Hindlimb muscle (tissue), 1 donor: Measurements from ENCODE around the gene WDR5. TPM values are rescaled to one million over a fixed set of nuclear protein-coding genes. Genes with fewer than 3 reads are reported as not detected.

Experiments
- DNase-seq: peaks from one replicate; pipeline ENCODE4 v3.0.0-alpha.2; 2013
- polyA plus RNA-seq: library from polyadenylated mRNA; unstranded; fragments of 120-200 nt; gene quantifications from one replicate; pipeline ENCODE4 v1.2.1, GENCODE V29; 2013; ENCODE audit not compliant: insufficient read length

The WDR5 gene
- polyA plus RNA-seq, 1 donor = 46.2 TPM

DNA sequence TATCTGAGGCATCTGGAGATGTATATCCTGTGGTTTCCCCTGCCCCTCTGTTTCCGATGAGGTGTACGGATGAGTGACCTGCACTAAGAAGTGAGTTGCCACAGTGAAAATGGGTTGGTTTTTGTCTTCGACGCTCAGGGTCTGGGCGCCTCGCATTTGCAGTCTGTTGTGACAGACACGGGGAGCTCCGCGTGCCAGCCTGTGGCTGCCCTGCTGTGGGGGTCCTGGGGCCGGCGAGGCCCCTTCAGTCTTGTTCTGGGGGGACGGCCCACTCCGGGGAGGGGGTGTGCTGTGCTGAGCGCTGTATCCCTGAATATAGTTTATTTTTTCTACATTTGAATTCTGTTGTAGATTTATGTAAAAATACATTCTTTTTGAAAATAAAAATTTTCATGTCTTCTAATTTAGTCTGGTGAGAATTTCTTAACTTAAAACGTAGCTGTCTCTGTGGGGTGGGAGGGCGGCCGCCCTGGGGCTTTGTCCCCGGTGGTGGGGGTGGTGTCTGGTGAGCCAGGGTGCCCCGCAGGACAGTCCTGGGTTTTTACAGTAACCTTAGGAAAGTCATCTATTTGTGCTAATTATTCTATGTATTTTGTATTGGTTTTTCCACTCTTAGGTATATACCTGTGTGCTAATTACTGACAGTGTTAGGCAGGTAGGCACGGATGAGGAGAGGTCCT is 23.8 kb downstream of the WDR5 start:
- DNase-seq = no peak

DNA sequence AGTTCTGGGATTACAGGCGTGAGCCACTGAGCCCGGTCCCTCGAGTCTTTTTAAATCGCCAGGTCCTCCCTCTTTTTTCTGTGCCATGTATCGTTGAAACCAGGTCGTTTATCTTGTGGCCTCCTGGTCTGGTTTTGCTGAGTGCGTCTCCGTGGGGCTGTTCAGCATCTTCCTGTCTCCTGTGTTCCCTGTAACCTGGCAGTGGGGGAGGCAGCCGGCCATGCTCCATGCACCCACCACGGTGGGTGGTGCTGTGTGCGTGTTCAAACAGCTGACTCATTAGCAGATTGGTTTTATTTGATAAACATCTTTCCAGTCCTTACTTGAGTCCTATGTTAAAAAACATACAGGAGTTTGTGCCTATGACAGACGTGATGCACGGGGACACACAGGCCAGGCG is 25.8 kb downstream of the WDR5 start:
- DNase-seq = no peak

DNA sequence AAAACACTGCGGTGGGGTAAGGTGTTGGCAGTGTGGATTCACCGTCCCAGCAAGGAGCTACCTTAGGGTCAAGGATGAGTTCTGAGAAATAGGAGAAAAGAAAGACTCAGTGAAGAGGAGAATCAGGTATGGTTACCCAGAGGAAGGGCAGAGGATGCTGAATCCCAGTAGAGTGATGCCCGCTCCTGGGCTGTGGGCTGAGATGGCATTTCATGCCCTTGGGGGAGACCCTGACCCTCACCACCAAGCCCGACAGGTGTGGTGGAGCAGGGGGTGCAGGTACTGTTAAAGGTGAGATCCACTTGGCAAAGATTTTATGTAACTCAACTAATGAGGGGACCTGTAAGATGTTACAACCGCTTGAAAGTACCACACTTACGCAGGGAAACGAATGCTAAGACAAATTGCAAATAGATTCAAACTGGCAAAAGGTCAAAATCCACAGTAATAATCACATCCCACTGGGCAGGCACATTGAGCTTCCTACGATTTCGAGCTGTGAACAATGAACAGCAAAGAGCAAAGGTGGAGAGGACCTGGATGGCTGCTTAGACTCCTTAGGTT is 26.4 kb downstream of the WDR5 start:
- DNase-seq = no peak

DNA sequence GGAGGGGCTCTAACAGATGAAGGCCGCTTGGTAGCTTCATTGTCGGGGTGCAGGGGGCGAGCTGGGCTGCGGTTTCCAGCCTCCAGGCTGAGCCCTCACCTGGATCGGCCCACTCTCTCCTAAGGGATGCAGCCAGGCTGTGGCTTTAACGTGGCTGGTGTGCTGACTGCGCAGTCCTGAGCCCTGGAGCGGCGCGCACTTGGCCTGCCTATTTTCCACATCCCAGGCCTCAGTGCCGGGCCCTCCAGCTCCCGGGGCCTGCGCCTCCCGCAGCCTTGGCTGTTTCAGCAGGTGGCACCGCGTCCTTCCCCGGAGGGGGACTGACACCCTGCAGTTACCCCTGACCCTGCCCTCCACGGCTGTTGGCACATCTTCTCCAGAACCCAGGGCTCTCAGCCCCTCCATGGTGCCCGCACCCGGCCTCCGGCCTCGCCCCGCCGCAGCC is 27.1 kb downstream of the WDR5 start:
- no peak for DNase-seq

DNA sequence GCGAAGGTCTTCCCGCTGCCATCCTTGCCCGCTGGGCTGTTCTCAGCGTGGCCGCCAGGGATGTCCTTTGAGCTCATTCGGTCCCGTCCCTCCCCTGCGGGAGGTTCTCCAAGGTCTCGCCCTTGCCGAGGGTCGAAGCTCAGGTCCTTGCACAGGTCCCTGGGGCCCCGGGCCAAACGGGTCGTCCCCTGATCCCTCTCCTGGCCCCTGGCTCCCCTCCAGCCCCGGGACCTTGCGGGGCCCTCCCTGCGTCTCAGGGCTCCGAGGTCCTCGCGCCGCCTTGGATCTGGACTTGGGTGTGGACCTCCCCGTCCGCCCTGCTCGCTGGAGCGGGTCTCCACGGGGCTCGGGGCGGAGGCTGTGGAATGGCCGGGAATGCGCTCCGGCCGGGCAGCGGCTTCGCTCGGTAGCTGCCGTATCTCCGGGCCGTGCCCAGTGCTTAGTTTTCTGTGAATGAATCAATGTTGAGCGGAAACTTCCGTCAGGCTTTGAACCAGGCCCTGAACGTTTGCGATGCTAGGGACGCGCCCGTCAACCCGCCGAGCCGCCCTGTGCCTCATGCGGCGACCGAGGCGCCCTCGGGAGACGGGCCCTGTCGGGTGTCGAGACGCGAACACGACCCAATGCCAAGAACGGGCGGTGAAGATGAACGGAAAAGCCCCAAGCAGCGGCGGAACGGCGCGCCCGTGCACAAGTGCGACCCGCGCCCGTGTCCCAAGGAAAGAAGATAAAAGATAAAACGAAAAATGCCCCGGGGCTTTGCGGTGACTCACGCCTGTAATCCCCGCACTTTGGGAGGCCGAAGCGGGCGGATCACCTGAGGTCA is 27.7 kb downstream of the WDR5 start:
- no peak for DNase-seq

DNA sequence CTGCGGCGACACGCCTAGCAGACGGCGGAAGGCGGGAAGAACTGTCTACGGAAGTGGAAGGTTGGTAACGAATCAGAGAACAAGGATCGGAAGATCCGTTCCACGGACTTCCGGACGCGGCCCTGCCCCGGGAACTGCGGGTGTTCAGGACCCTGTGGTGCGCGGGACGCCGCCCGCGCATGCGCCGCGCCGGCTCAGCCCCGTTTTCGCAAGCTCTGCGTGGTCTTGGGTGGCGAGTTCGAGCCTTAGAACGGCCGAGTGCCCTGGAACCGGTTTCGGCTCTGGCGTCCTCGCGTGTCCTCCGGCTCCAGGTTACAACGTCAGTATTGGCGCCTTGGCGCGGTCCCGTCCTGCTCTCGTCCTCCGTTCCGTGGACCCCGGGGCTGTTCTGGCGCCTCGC is 29.0 kb downstream of the WDR5 start:
- no peak for DNase-seq

DNA sequence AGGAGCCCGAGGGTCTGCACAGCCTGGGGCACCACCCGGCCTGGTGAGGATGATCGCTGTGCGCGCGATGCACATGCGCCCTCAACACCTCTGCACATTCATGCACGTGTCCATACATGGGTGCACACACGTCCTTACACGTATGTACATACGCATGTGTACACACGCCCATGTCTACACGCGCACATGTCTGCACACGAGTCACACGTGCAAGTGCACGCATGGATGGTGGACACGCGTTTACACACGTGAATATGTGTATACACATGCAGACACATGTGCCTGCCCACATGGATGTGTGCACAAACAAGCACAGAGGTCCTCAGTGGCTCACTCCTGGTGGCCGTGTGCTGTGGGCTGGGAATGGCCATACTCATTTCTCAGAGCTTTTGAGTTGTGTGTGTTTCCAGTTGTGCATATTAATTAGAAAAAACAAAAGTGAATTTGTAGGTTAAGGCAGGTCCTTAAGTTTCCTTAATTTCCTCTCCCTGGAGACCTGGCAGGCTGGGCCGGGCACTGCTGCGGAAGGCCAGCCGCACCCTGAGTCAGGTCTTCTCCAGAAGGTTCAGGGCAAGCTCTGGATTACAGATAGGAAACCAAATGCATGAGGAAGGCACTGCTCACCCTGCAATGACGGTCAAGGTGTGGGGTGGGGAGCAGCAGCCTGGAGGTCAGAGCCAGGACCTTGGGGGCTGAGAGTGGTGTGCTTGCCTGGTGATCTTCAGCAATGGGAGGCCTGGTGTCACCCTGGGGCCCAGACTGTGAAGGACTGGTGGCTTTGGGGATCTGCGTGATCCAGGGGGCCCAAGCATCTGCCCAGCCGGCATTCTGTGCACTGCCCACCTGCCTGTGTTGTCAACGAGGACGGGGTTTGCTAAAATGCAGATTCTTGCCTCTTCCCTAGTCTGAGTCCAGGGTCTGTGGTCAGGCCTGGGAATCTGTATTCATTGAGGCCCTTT is 29.8 kb downstream of the WDR5 start:
- DNase-seq = no peak

DNA sequence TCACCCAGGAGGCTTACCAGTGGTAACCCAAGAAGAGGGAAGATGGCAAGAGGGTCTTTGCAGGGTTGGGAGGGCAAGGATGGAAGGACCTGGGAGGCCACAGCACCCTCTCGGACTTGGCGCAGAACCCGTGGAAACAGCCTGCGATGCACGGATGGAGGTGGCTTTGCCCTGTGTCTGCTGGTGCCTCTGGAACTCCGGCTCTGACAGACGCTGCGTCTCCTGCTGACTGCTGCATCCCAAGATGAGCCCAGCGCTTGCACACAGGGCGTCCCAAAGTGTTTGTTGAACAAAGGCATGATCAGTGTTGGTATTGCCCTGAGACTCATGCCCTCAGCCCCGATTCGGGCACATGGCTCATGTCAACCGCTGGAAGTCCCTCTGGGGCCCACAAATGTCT is 30.5 kb downstream of the WDR5 start:
- DNase-seq = no peak

DNA sequence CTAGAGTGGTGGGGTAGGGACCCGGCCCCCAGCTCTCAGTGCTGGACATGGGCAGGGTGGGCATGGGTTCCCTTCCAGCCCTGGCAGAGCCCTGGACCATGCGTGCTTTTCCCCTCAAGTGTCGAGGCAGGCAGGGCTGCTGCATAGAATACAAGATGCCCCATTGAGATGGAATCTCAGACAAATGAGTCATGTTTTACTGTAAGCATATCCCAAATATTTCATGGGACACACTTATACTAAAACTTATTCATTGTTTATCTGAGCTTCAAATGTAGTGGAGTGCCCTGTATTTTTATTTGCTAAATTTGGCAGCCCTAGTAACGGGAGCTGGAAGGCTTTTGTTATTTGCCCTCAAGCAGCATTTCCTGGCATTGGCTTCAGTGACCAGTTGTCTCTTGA is 31.6 kb downstream of the WDR5 start:
- DNase-seq = no peak

DNA sequence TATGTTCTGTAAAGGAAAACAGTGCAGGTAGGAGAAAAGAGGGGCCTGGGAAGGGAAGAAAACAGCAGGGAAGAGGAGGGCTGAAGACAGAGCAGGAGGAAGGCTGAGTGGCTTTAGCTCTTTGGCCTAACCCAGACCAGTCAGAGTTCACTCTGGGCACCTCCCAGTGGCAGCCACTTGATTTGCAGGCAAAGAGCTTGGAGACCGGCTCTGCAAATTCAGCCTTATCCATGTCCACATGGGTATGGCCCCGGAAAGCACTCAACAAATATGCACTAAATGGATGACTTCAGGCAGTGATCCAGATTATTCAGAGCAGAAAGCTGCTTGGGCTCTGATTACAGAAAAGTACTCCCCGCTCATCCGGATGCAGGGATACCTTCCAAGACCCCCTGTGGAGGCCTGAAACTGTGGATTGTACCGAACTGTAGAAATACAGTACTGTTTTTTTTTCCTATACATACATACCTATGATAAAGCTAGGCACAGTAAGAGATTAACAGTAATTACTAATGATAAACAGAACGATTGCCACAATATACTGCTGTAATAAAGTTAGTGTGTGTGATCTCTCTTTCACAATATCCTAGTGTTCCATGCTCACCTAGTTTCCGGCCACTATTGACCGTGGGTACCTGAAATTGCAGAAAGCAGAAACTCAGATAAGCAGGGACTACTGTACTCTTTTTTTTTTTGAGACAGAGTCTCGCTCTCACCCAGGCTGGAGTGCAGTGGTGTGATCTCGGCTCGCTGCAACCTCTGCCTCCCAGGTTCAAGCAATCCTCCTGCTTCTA is 33.1 kb downstream of the WDR5 start:
- DNase-seq = no peak

DNA sequence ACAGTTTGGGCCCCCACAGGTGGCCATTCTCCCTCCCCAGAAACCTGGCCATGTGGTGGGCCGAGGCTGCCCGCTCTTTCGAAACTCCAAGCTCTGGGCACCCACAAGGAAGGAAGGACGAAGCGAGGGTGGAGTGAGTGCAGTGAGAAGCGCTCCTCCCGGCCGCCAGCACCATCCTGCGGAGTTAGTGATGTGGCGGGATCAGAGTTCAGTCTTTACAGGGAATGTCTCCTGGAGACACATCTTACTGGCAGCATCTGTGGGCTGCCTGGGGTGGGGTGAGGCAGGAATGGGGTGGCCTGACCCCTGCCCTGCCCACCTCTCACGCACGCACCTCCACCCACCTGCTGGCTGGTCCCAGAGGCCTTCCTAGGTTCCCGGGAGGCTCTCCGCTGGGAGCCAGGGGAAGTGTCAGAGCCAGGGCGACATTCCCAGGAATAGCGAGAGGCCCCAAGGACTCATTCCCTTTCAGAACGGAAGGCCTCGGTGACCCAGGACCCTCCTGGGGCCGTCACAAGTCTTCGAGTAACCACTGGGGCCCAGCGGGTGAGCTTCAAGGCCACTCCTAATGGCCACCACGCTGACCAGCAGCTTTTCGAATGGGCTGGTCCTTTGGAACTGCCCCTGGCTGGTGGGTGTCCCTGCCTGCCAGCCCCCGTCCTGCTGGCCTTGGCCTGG is 34.0 kb downstream of the WDR5 start:
- DNase-seq = no peak

DNA sequence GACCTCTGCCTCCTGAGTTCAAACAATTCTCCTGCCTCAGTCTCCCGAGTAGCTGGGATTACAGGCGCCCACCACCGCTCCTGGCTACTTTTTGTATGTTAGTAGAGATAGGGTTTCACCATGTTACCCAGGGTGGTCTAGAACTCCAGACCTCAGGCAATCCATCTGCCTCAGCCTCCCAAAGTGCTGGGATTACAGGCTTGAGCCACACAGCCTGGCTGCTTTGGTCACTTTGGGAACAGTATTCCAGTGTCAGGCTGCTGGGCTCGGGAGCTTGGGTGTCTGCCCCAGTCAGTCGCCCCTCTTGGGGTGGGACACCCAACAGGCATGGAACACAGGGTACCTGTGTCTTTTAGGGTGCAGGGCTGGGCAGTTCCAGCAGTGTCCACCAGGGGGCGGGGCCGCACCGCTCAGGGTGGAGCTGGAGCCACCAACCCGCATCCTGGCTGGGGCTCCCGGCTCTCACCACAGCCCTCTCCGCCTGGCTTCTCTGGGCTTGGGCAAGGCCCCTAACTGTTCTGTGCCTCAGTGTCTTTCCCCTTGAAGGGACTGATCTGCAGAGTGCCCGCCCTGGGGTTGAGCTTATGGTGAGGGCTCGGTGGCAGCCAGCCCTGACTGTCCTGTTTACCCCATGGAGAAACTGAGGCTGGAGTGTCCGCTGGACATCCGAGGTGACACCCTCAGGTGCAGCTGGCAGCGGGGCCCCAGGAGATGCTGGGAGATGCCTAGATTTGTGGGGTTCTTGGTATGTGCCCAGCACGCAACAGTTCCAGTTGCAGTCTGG is 34.8 kb downstream of the WDR5 start:
- DNase-seq = no peak

DNA sequence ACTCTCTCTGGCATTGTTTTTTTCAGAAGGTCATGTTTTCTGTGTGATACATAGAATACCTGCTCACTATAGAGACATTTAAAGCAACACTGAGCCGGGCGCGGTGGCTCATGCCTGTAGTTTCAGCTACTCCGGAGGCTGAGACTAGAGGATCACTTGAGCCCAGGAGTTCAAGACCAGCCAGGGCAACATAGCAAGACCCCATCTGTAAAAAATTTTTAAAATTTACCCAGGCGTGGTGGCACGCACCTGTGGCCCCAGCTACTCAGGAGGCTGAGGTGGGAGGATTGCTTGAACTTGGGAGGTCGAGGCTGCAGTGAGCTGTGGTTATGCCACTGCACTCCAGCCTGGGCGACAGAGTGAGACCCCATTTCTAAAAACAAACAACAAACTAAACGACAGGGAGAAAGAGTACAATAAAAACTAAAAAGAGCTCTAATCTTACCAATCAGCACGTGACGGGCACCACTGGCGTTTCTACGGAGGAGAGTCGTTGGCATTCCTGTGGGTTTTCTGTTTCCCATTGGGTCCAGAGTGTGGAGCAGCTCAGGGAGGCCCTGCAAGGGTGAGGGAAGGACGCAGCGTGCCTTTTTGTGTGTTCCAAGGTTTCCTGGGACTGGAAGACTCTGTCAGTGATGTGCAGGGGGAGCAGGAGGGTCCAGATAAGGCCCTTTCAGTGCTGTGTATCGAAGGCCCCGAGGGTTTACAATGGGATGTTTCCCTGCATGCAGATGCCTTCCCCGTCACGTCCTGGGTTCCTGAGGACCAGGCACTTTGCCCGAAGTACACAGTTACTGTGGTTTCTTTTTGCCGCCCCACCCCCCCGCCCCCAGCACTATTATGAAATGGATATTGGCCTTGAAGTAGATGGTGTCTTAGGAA is 35.7 kb downstream of the WDR5 start:
- DNase-seq = no peak

DNA sequence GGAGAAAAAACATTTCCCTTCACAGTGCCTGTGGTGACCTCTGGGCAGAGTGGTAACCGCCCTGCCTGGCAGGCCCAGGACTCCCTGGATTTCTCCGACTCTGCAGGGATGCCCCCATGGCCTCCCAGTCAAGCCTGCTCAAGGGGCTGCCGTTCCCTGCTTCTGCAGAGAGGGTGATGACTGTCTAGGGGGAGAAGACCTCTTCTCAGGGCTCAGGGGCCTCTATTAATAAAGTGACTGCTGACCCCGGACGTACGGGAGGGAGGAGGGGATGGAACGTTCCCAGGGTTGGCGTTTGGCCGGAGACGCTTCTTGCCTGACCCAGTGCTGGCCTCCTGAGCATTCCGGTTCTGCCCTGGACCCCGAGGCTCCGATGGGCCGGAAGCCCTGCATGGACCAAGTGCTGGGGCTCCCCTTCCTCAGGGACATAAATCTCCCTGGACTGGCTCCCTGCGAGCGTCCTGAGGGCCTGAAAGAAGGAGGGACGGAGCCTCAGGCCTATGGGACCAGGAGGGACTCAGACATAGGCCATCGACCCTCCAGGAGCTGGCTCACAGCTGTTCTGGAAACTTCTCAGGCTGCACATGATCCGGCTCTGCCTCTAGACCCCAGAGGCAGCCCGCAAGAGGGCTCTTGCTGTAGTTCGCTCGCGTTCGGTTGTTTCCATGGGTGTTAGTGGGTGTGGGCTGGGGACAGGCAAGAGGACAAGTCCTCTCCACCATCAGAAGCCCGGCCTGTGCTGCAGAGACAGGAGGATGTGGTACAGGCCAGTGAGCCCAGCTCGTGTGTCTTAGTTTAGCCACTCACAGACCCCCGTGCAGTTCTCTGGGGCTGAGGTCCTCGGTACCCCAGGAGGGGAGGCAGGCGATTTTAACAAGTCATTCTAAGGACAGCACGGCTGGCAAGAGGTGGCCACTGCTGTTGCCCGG is 36.6 kb downstream of the WDR5 start:
- DNase-seq = no peak

DNA sequence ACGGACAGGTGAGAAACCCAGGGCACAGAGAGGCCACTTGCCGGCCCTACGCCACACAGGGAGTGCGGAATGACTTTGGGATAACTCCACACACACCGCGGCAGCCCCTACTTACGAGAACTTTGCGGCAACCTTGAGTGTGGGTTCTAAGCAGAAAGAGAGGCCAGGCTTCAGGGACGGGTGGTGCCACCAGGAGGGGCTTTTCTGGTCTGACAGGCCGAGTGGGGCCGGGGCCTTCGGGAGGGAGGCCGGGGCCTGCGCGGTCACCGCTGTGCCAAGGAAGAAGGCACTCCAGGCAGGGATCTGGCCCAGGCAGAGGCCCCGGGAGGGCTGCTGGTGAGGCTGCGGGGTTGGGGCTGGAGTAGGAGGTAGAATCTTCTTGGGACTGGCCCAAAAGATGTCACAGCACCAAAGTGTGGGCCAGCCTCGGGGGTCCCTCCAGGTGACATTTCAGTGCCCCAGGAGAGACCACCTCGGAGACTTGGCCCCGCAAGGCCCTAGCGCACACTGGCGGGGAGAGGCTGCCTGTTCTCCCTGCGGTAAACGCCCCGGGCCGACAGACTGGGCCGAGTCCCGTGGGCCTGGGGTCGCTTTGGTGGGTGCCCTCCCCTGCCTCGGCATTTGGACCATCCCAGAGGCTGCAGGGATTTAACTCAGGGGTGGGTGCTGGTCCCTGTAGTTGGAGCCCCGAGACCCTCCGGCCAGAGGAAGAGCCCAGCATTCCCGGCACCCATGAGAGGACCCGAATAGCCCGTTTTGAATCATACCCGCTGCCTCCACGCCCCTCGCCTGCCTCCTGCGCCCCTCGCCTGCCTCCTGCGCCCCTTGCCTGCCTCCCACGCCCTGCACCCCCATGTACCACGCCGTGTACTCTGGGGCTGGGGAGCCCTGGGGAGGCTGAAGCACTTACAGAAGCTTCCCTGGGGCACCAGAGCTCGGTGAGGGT is 37.5 kb downstream of the WDR5 start:
- DNase-seq = no peak

DNA sequence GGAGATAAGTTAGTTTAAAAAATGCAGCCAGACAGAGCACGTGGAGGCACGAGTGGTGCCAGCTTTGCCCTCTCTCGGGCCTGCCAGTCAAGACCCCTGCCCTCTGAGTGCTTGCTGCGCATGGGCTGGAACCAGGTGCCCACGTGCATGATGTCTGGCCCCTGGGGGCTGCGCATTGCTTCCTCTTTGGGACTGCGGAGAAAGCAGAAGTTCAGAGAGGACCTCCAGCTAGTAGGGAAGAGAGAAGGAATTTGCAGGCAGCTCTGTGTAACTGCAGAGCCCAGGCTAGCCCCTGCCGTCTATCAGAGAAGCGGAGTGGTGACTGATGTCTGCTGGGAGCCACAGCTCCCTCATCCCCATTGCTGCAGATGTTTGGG is 38.2 kb downstream of the WDR5 start:
- DNase-seq = no peak
